ENCODE results near the gene ABCC4. TPM values are rescaled to one million over a fixed set of nuclear protein-coding genes. Genes with fewer than 3 reads are reported as not detected.

Gene ABCC4
- total RNA-seq, 4 donors from 2014 or later, result 5.1 to 51.2 (median 14.6) TPM

- Histone ChIP-seq H3K4me1 (peaks cover 10% of the 10 kb centered on the region), H3K36me3 (no peaks in the 10 kb centered on the region), H3K4me3 (no peak overlapping the region), H3K9me3 (no peaks in the 10 kb centered on the region), H3K27me3 (no peaks in the 10 kb centered on the region), H3K27ac (no peak overlapping the region)
- WGBS, result 76% methylated on average over 7 of the region's 7 CpGs
- TF ChIP-seq POLR2A (IDR thresholded peaks at IDR 0.05) (no peak), CTCF (IDR thresholded peaks at IDR 0.05) (no peak), EP300 (IDR thresholded peaks at IDR 0.05) (no peak), POLR2AphosphoS5 (IDR thresholded peaks at IDR 0.05) (no peak)
- DNase-seq (ENCODE audit: low spot score in 2 of 2), result no peak
Observed at GRCh38 chr13:95058680-95059079, 242.6 kb downstream of the ABCC4 start.

GRCh38 chr13:95056266-95056665 lies 245.0 kb downstream of the ABCC4 start:
- H3K27ac ChIP-seq, result no peak overlapping the region
- H3K36me3 ChIP-seq, result no peaks in the 10 kb centered on the region
- H3K4me3 ChIP-seq, result no peak overlapping the region
- WGBS, result 69% methylated on average over 1 of the region's 1 CpG
- peaks cover 10% of the 10 kb centered on the region for H3K4me1 ChIP-seq
- no peak for TF ChIP-seq POLR2A (IDR thresholded peaks at IDR 0.05)
- no peak for TF ChIP-seq EP300 (IDR thresholded peaks at IDR 0.05)
- TF ChIP-seq POLR2AphosphoS5 (IDR thresholded peaks at IDR 0.05), result no peak
- no peak for TF ChIP-seq CTCF (IDR thresholded peaks at IDR 0.05)
- no peaks in the 10 kb centered on the region for H3K27me3 ChIP-seq
- H3K9me3 ChIP-seq, result no peaks in the 10 kb centered on the region
- no peak for DNase-seq (ENCODE audit: low spot score in 2 of 2)

GRCh38 chr13:95050800-95051615 lies 250.2 kb downstream of the ABCC4 start:
- H3K36me3 ChIP-seq, result no peaks in the 10 kb centered on the region
- H3K9me3 ChIP-seq, result no peaks in the 10 kb centered on the region
- DNase-seq (ENCODE audit: low spot score in 2 of 2), result no peak
- H3K27me3 ChIP-seq, result no peaks in the 10 kb centered on the region
- H3K4me3 ChIP-seq, result no peak overlapping the region
- peaks cover 3% of the 10 kb centered on the region for H3K4me1 ChIP-seq
- no peak overlapping the region for H3K27ac ChIP-seq
- TF ChIP-seq POLR2A (IDR thresholded peaks at IDR 0.05) (no peak), CTCF (IDR thresholded peaks at IDR 0.05) (no peak), EP300 (IDR thresholded peaks at IDR 0.05) (no peak)
- 34% methylated on average over 3 of the region's 3 CpGs for WGBS

- WGBS, result 63% methylated on average over 1 of the region's 1 CpG
- TF ChIP-seq CTCF (IDR thresholded peaks at IDR 0.05), result no peak
- no peak for TF ChIP-seq POLR2AphosphoS5 (IDR thresholded peaks at IDR 0.05)
- no peak for TF ChIP-seq EP300 (IDR thresholded peaks at IDR 0.05)
- no peak for TF ChIP-seq POLR2A (IDR thresholded peaks at IDR 0.05)
- Histone ChIP-seq H3K9me3 (no peaks in the 10 kb centered on the region), H3K4me1 (peaks cover 3% of the 10 kb centered on the region), H3K27me3 (no peaks in the 10 kb centered on the region), H3K4me3 (no peak overlapping the region), H3K27ac (no peak overlapping the region), H3K36me3 (no peaks in the 10 kb centered on the region)
- DNase-seq (ENCODE audit: low spot score in 2 of 2), result no peak
Observed at GRCh38 chr13:95049772-95050171, 251.5 kb downstream of the ABCC4 start.

GRCh38 chr13:95044452-95045205 lies 256.6 kb downstream of the ABCC4 start:
- Histone ChIP-seq H3K4me3 (no peak overlapping the region), H3K9me3 (no peaks in the 10 kb centered on the region), H3K27me3 (no peaks in the 10 kb centered on the region), H3K36me3 (no peaks in the 10 kb centered on the region), H3K27ac (no peak overlapping the region), H3K4me1 (no peaks in the 10 kb centered on the region)
- 97% methylated on average over 4 of the region's 4 CpGs for WGBS
- no peak for DNase-seq (ENCODE audit: low spot score in 2 of 2)
- TF ChIP-seq POLR2AphosphoS5 (IDR thresholded peaks at IDR 0.05), result no peak

Data from suprapubic skin (tissue), 4 donors.